Trophoblast cell (in vitro differentiated cells and primary cell): Measurements from ENCODE around the gene SLAMF6.
"Not testable (repeated sequence)": the region's sequence is repeated elsewhere in the genome, so short reads cannot be mapped to it uniquely, and the experiment has no call there.

Source experiments
- DNase-seq, 2 donors: peaks; one replicate each; pipeline ENCODE4 v3.0.0-alpha.2; 2016
- H2AFZ ChIP-seq: 2 replicates; pipeline ENCODE4 v1.6.1; 2013; ENCODE audit warnings: low read length, moderate library complexity, mild to moderate bottlenecking; ENCODE audit not compliant: insufficient read depth, poor library complexity
- H2AK5ac ChIP-seq: 2 replicates; pipeline ENCODE4 v1.6.1; 2013; ENCODE audit warnings: mild to moderate bottlenecking, low read length
- H2BK120ac ChIP-seq: 2 replicates; pipeline ENCODE4 v1.6.1; 2013; ENCODE audit warnings: low read length, mild to moderate bottlenecking, moderate library complexity; ENCODE audit not compliant: insufficient read depth, poor library complexity
- H2BK12ac ChIP-seq: 2 replicates; pipeline ENCODE4 v1.6.1; 2013; ENCODE audit warnings: mild to moderate bottlenecking, low read length, moderate library complexity
- H2BK5ac ChIP-seq: 2 replicates; pipeline ENCODE4 v1.6.1; 2013; ENCODE audit warnings: low read length, low read depth, moderate library complexity, mild to moderate bottlenecking; ENCODE audit not compliant: poor library complexity
- H3K14ac ChIP-seq: 2 replicates; pipeline ENCODE4 v1.6.1; 2013; ENCODE audit warnings: mild to moderate bottlenecking, low read length
- H3K18ac ChIP-seq: 2 replicates; pipeline ENCODE4 v1.6.1; 2013; ENCODE audit warnings: mild to moderate bottlenecking, low read length
- H3K23ac ChIP-seq: 2 replicates; pipeline ENCODE4 v1.6.1; 2013; ENCODE audit warnings: low read length
- H3K27ac ChIP-seq: 2 replicates; pipeline ENCODE4 v1.5.1; 2013; ENCODE audit warnings: low read depth, mild to moderate bottlenecking, inconsistent platforms, low read length, moderate library complexity
- H3K27me3 ChIP-seq: 2 replicates; pipeline ENCODE4 v1.6.1; 2013; ENCODE audit warnings: inconsistent platforms, mild to moderate bottlenecking, low read length, moderate library complexity; ENCODE audit not compliant: insufficient read depth
- H3K36me3 ChIP-seq, 2 experiments: 1 replicate in 1 of 2; 2 replicates in 1 of 2; pipeline ENCODE4 v1.6.1; 2013; ENCODE audit warnings: low read length in 2 of 2, mild to moderate bottlenecking in 2 of 2, moderate library complexity in 1 of 2; ENCODE audit not compliant: insufficient read depth in 2 of 2, control insufficient read depth in 1 of 2
- H3K4ac ChIP-seq: 2 replicates; pipeline ENCODE4 v1.6.1; 2013; ENCODE audit warnings: low read depth, mild to moderate bottlenecking, low read length, moderate library complexity
- H3K4me1 ChIP-seq, 2 experiments: 1 replicate in 1 of 2; 2 replicates in 1 of 2; pipeline ENCODE4 v1.6.1; 2013; ENCODE audit warnings: low read length in 2 of 2, mild to moderate bottlenecking in 2 of 2, moderate library complexity in 1 of 2; ENCODE audit not compliant: insufficient read depth in 2 of 2, control insufficient read depth in 1 of 2
- H3K4me2 ChIP-seq: 2 replicates; pipeline ENCODE4 v1.6.1; 2013; ENCODE audit warnings: inconsistent platforms, mild to moderate bottlenecking, low read length, moderate library complexity
- H3K4me3 ChIP-seq: 2 replicates; pipeline ENCODE4 v1.5.1; 2013; ENCODE audit warnings: mild to moderate bottlenecking, low read depth, low read length, inconsistent platforms
- H3K79me1 ChIP-seq: one replicate; pipeline ENCODE4 v1.6.1; 2013; ENCODE audit warnings: low read length
- H3K79me2 ChIP-seq: 2 replicates; pipeline ENCODE4 v1.6.1; 2013; ENCODE audit warnings: low read length, mild to moderate bottlenecking; ENCODE audit not compliant: control insufficient read depth, insufficient read depth, poor library complexity
- H3K9ac ChIP-seq: 2 replicates; pipeline ENCODE4 v1.6.1; 2013; ENCODE audit warnings: mild to moderate bottlenecking, low read length
- H3K9me3 ChIP-seq: 2 replicates; pipeline ENCODE4 v1.6.1; 2013; ENCODE audit warnings: low read depth, mild to moderate bottlenecking, control low read depth, inconsistent platforms, low read length; ENCODE audit not compliant: insufficient read depth
- H4K12ac ChIP-seq: 2 replicates; pipeline ENCODE4 v1.6.1; 2013; ENCODE audit warnings: low read depth, mild to moderate bottlenecking, low read length, moderate library complexity
- H4K8ac ChIP-seq: 2 replicates; pipeline ENCODE4 v1.6.1; 2013; ENCODE audit warnings: low read depth, mild to moderate bottlenecking, low read length, moderate library complexity
- H4K91ac ChIP-seq: one replicate; pipeline ENCODE4 v1.6.1; 2013; ENCODE audit warnings: low read depth, mild to moderate bottlenecking, low read length, moderate library complexity
- WGBS: extraction: QIAGEN DNeasy Blood & Tissue Kit; methylation state at CpG from one replicate; pipeline ENCODE4 v1.1.7; 2013; ENCODE audit warnings: missing lambda C conversion rate; ENCODE audit not compliant: insufficient read length, insufficient coverage; ENCODE audit errors: extremely low coverage; 5-methylcytosine and 5-hydroxymethylcytosine counted together

The SLAMF6 gene

DNA sequence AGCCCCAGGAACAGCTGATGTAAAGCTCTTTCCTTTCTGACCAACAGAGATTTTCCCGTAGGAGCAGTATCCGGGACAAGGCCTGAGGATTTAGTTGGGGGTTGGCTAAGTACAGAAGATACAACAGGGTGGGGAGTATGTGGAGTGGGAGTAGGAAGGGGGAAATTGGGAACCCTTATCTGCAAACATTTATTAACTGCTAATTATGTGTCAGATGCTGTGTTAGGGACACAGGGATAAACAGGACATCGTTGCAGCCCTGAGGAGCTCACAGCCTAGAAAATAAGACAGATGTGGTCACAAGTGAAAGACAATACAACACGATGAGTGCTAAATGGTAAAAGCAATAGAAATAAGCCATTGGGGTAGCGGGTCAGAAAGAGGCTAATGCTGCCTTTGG, 44.3 kb upstream of the SLAMF6 start:
- no peak for DNase-seq
- Histone ChIP-seq H2BK120ac (no peak overlapping the region), H4K12ac (no peak overlapping the region), H2BK5ac (no peak overlapping the region), H4K91ac (no peak overlapping the region), H3K18ac (no peak overlapping the region), H4K8ac (no peak overlapping the region), H3K36me3 (no peaks in the 10 kb centered on the region), H3K79me1 (no peaks in the 10 kb centered on the region), H3K4me2 (no peak overlapping the region), H3K9me3 (no peaks in the 10 kb centered on the region), H3K4ac (no peak overlapping the region), H3K27ac (no peak overlapping the region), H2AK5ac (no peak overlapping the region), H3K4me3 (no peak overlapping the region), H3K14ac (no peak overlapping the region), H3K4me1 (no peaks in the 10 kb centered on the region), H3K27me3 (no peaks in the 10 kb centered on the region), H3K79me2 (no peaks in the 10 kb centered on the region), H2BK12ac (no peak overlapping the region), H3K23ac (no peak overlapping the region), H2AFZ (no peak overlapping the region), H3K9ac (no peak overlapping the region)
- WGBS, result no CpG with 5 or more reads among the region's 5 CpGs

DNA sequence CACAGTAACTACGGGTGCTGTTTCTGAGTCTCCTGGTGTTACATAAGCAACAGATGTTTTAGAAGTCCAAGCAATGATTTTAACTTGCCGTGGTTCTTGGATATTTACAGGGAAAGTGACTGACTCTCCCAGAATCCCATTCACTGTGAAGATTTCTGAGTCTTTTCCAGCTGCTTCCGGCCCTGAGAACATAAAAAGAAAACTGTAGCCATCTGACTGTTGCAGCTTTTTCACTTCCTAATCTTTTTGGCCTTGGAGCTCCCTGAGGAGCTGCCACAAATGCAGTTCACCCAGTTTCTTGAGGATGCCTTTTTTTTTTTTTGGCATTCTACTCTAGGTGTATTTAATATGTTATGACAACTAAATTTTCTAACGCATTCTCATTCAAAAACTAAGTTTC, 42.5 kb upstream of the SLAMF6 start:
- no peak overlapping the region for H3K4me3 ChIP-seq

DNA sequence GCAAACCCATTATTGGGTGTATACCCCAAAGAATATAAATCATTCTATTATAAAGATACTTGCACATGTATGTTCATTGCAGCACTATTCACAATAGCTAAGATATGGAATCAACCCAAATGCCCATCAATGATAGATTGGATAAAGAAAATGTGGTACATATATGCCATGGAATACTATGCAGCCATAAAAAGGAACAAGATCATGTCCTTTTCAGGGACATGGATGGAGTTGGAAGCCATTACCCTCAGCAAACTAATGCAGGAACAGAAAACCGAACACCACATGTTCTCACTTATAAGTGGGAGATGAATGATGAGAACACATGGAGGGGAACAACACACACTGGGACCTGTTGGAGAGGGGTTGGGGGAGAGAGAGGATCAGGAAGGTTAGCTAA, 40.2 kb upstream of the SLAMF6 start:
- H3K4ac ChIP-seq, H2AK5ac ChIP-seq, H3K9ac ChIP-seq, H3K18ac ChIP-seq, H3K79me2 ChIP-seq, H3K9me3 ChIP-seq, H4K91ac ChIP-seq, H2AFZ ChIP-seq, H3K4me2 ChIP-seq, H3K23ac ChIP-seq, DNase-seq, H2BK12ac ChIP-seq, H4K12ac ChIP-seq, H3K27ac ChIP-seq, H2BK120ac ChIP-seq, H2BK5ac ChIP-seq, H3K14ac ChIP-seq, H3K36me3 ChIP-seq, H3K4me1 ChIP-seq, H3K4me3 ChIP-seq, H4K8ac ChIP-seq, H3K27me3 ChIP-seq, H3K79me1 ChIP-seq: not testable (repeated sequence)
- WGBS, result no CpG with 5 or more reads among the region's 1 CpG

More for the DNA sequence above, 42.5 kb upstream of the SLAMF6 start:
- Histone ChIP-seq H2AFZ (no peak overlapping the region), H3K14ac (no peak overlapping the region), H2AK5ac (no peak overlapping the region), H4K91ac (no peak overlapping the region), H3K4me2 (no peak overlapping the region), H3K4ac (no peak overlapping the region), H2BK120ac (no peak overlapping the region), H3K23ac (no peak overlapping the region), H3K36me3 (no peaks in the 10 kb centered on the region), H3K9ac (no peak overlapping the region), H3K79me2 (no peaks in the 10 kb centered on the region), H3K4me1 (no peaks in the 10 kb centered on the region), H3K27me3 (no peaks in the 10 kb centered on the region), H2BK12ac (no peak overlapping the region), H3K18ac (no peak overlapping the region), H4K8ac (no peak overlapping the region), H3K27ac (no peak overlapping the region), H3K9me3 (no peaks in the 10 kb centered on the region), H3K79me1 (no peaks in the 10 kb centered on the region), H2BK5ac (no peak overlapping the region), H4K12ac (no peak overlapping the region)
- DNase-seq, result no peak
- WGBS, result no CpG with 5 or more reads among the region's 4 CpGs

DNA sequence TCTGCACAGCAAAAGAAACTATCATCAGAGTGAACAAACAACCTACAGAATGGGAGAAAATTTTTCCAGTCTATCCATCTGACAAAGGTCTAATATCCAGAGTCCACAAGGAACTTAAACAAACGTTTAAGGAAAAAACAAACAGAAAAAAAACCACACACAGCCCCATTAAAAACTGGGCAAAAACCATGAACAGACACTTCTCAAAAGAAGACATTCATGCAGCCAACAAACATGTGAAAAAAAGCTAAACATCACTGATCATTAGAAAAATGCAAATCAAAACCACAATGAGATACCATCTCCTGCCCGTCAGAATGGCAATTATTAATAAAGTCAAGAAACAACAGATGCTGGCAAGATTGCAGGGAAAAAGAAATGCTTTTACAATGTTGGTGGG, 39.7 kb upstream of the SLAMF6 start:
- no CpG with 5 or more reads among the region's 2 CpGs for WGBS
- not testable (repeated sequence) for H3K36me3 ChIP-seq, H2BK12ac ChIP-seq, H3K4me1 ChIP-seq, H3K9me3 ChIP-seq, H3K79me2 ChIP-seq, H3K4me2 ChIP-seq, H2BK120ac ChIP-seq, H2AFZ ChIP-seq, H3K23ac ChIP-seq, H2AK5ac ChIP-seq, H3K27ac ChIP-seq, H3K18ac ChIP-seq, H3K4ac ChIP-seq, H4K8ac ChIP-seq, H4K12ac ChIP-seq, H2BK5ac ChIP-seq, H3K9ac ChIP-seq, H3K79me1 ChIP-seq, H3K14ac ChIP-seq, DNase-seq, H4K91ac ChIP-seq, H3K27me3 ChIP-seq, H3K4me3 ChIP-seq

DNA sequence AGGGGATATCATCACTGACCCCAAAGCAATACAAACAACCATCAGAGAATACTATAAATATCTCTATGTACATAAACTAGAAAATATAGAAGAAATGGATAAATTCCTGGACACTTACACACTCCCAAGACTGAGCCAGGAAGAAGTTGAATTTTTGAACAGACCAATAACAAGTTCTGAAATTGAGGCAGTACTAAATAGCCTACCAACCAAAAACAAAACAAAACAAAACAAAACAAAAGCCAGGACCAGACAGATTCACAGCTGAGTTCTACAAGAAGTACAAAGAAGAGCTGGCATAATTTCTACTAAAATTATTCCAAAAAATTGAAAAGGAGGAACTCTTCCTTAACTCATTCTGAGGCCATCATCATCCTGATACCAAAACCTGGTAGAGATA, 37.8 kb upstream of the SLAMF6 start:
- H3K4me1 ChIP-seq, result no peaks in the 10 kb centered on the region
- no peak overlapping the region for H3K4me3 ChIP-seq
- H3K14ac ChIP-seq, result no peak overlapping the region
- no peak overlapping the region for H2BK5ac ChIP-seq
- no peak overlapping the region for H3K23ac ChIP-seq
- DNase-seq, result no peak
- H2AFZ ChIP-seq, result no peak overlapping the region
- H2BK12ac ChIP-seq, result no peak overlapping the region
- no peak overlapping the region for H3K4me2 ChIP-seq
- H4K91ac ChIP-seq, result no peak overlapping the region
- no peaks in the 10 kb centered on the region for H3K27me3 ChIP-seq
- no peaks in the 10 kb centered on the region for H3K79me2 ChIP-seq
- no peaks in the 10 kb centered on the region for H3K36me3 ChIP-seq
- H2AK5ac ChIP-seq, result no peak overlapping the region
- no peak overlapping the region for H3K9ac ChIP-seq
- no peak overlapping the region for H4K8ac ChIP-seq
- no peak overlapping the region for H3K4ac ChIP-seq
- H3K18ac ChIP-seq, result no peak overlapping the region
- no peak overlapping the region for H2BK120ac ChIP-seq
- H3K27ac ChIP-seq, result no peak overlapping the region
- H4K12ac ChIP-seq, result no peak overlapping the region
- H3K9me3 ChIP-seq, result no peaks in the 10 kb centered on the region
- no peaks in the 10 kb centered on the region for H3K79me1 ChIP-seq
